HCT116 (cell line): ENCODE results near the gene KTN1.

Source experiments
- ATF3 ChIP-seq: IDR thresholded peaks from 2 replicates; pipeline ENCODE4 v1.6.1; 2012
- FOSL1 ChIP-seq: IDR thresholded peaks from 2 replicates; pipeline ENCODE4 v1.6.1; 2012; ENCODE audit warnings: low read depth
- MAX ChIP-seq: IDR thresholded peaks from 2 replicates; pipeline ENCODE4 v1.6.1; 2012
- SP1 ChIP-seq: IDR thresholded peaks from 2 replicates; pipeline ENCODE4 v1.6.1; 2012; ENCODE audit warnings: low read depth
- ZNF274 ChIP-seq: fragments of 200-500 bp; sonication (Bioruptor generic); IDR thresholded peaks from 2 replicates; pipeline ENCODE4 v1.6.1; 2014; ENCODE audit warnings: mild to moderate bottlenecking, low read depth, low read length, inconsistent platforms
- TF ChIP-seq, protein P1 (sequence below), 3 experiments: fragments of 200-600 bp in 1 of 3; sonication (generic) in 1 of 3; IDR thresholded peaks in 2 of 3; conservative IDR thresholded peaks in 1 of 3; 2 replicates each; pipeline ENCODE4 v1.5.1; 2012 to 2017; ENCODE audit warnings: low read depth in 2 of 3, low read length in 2 of 3, antibody characterized with exemption in 1 of 3, borderline replicate concordance in 1 of 3, control low read depth in 1 of 3, mild to moderate bottlenecking in 1 of 3, mixed read lengths in 1 of 3, mixed run types in 1 of 3, moderate library complexity in 1 of 3; ENCODE audit not compliant: insufficient read depth in 1 of 3

- TF ChIP-seq, protein P1, sequence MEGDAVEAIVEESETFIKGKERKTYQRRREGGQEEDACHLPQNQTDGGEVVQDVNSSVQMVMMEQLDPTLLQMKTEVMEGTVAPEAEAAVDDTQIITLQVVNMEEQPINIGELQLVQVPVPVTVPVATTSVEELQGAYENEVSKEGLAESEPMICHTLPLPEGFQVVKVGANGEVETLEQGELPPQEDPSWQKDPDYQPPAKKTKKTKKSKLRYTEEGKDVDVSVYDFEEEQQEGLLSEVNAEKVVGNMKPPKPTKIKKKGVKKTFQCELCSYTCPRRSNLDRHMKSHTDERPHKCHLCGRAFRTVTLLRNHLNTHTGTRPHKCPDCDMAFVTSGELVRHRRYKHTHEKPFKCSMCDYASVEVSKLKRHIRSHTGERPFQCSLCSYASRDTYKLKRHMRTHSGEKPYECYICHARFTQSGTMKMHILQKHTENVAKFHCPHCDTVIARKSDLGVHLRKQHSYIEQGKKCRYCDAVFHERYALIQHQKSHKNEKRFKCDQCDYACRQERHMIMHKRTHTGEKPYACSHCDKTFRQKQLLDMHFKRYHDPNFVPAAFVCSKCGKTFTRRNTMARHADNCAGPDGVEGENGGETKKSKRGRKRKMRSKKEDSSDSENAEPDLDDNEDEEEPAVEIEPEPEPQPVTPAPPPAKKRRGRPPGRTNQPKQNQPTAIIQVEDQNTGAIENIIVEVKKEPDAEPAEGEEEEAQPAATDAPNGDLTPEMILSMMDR (IDR thresholded peaks at IDR 0.05 in 2 of 3, conservative IDR thresholded peaks at IDR 0.05 in 1 of 3; ENCODE audit: borderline replicate concordance in 1 of 3, insufficient read depth in 1 of 3, low read depth in 2 of 3, low read length in 2 of 3) = no peak
- no peak for TF ChIP-seq MAX
- TF ChIP-seq ATF3 = no peak
- no peak for TF ChIP-seq ZNF274
- TF ChIP-seq SP1 = no peak
- TF ChIP-seq FOSL1 = no peak
These were observed 81.0 kb downstream of the KTN1 start for GRCh38 chr14:55661029-55661428.
